NCI-H446 (cell line): ENCODE data around the gene PRICKLE1.
"Not testable (repeated sequence)": the region's sequence is repeated elsewhere in the genome, so short reads cannot be mapped to it uniquely, and the experiment has no call there.

Experiments
- DNase-seq, 2 experiments: peaks; one replicate each; lab custom pipeline; 2025; lab: John Stamatoyannopoulos, UW

Gene PRICKLE1

DNA sequence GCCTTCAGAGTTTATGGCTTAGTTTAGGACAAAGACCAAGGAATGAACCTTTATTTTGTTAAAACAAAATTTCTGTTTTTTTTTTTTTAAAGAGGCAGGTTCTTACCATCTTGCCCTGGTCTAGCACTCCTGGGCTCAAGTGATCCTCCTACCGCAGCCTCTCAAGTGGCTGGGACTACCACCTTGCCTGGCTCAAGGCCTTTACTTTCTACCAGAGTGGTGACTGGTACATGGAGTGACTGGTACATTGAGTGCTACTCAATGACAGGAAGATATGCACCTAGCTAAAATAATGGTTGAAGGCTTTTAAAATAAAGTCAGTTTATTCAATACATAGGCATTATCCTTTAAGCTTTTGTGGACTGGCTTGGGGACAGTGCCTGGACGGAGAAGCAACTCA is 32.6 kb downstream of the PRICKLE1 start:
- no peak for DNase-seq

DNA sequence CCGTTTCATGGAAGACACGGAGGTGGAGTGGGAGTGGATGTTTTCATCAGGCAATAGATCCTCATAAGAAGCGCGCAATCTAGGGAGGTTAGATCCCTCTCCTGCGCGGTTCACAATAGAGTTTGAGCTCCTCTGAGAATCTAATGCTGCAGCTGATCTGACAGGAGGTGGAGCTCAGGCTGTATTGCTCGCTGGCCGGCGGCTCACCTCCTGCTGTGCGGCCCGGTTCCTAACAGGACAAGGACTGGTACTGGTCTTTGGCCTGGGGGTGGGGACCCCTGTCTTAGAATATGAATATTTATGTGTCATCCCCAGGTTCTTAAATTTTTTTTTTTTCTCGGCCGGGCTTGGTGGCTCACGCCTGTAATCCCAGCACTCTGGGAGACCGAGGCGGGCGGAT is 36.7 kb downstream of the PRICKLE1 start:
- DNase-seq, result no peak

DNA sequence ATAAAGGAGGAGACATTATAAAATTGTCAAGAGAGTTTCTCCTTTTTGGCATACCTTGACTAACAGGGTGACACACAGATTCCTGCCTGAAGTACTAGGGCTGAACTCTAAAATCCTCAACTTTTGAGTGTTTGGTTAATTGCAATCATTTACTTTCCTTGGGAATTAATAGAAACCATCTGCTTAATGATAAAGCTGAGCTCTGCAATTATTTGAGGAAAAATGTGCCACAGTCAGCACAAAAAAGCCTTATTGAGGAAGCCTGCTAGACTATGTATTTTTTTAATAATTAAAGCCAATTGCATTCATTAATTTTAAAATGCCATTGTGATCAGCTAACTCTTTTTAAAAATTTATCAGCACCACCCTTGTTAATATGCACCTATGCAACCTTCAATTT is 38.7 kb downstream of the PRICKLE1 start:
- no peak for DNase-seq

DNA sequence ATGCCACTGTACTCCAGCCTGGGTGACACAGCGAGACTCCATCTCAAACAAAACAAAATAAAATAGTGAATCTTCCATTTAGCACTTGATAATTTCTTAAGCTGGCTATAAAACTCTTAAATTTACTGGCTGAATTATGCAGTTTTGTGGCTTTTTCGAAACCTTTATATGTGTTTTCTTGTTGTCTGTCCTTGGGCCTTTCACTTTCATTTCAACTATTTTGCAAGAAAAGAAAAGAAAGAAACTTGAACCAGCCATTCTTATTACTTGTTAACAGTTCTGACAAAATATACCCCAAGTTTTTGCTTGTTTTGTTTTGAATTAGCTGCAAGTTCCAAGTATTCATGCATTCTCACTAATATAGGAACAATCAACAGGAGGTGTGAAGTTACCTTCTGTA is 42.8 kb downstream of the PRICKLE1 start:
- no peak for DNase-seq

DNA sequence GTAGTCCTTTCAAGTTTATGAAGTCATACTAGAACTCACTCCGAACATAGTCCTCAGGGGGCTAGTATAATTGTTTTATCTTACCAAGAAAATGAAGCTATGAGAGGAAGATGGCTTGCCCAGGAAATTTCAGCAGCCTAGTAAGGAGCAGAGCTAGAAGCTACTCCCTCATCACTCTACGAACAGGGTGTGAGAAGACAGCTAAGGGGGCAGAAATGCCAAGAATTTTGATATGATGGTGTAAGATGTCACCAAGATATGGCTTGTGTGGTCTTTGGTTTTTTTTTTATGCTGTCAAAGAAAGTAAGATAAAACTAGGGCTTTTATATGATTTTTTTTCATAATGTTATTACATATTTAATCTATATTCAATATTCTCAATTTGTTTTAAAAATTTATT is 47.6 kb downstream of the PRICKLE1 start:
- DNase-seq, result no peak

DNA sequence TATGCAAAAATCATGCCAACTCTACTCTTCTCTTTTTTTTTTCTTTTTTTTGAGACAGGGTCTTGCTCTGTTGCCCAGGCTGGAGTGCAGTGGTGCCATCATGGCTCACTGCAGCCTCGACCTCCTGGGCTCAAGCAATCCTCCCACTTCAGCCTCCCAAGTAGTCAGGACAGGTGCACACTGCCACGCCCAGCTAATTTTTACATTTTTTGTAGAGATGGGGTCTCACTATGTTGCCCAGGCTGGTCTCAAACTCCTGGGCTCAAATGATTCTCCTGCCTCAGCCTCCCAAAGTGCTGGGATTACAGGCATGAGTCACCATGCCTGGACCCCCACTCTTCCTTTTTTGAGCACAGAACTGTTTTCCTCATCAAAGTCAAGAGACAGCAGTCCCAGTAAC is 48.2 kb downstream of the PRICKLE1 start:
- not testable (repeated sequence) for DNase-seq

DNA sequence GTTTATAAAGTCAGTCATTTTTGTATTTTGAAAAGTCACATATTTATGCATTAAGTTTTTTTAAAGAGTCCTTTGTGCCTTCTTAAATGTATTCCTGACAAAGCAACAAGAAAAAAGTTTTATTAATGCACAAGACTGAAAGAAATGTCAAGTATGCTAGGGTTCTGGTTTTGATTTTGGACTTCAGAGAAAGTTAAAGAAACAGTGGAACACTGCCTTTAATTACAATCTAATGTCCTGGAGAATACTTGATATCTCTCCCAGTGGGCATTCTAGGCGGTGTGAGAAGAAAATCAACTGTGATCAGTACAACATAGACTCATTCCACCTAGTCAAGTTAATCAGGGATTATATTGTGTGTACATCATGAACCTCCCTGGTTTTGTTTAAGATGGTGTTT is 49.9 kb downstream of the PRICKLE1 start:
- DNase-seq, result no peak

DNA sequence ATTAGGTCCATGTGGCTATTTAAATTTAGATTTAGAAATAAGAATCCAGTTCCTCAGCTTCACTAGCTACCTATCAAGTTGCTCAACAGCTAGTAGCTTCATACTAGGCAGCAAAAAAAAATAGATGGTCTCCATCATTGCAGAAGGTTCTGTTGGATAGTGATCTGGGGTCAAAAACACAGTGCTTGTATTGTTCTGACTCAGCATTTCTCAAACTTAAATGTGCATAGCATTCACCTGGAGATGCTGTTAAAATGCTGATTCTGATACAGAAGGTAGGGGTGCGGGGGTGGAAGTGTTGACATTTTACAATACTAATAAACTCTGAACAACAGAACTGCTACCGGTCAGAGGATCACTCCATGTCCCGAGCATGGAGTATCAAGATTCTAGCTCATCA is 51.3 kb downstream of the PRICKLE1 start:
- no peak for DNase-seq

DNA sequence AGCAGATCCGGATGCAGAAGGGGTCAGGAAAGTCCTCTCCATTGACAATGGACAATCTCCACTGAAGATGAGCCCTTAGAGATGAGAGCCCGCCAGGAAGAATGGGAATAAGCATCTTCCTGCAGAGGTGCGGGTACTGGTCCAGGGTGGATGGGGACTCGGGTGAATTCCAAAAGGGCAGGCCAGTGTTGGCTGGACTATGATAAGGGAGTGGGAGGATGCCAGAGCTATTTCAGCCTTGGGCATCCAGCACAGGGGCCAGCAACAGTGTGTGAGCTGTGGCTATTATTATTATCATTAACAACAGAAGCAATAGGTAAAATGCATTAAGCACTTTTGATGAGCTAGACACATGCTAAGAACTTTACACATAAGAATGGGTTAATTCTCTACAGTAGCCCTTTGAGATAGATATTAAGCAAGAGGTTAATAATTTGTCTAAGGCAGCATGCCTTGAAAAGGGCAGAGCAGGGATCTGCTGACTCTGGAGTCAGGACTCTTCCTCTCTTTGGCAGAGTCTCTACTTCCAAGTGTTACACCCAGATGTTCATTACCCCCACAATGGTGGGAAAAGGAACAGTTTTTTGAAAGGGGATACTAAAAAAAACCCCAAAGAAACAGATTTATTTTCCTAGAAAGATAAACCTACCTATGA is 55.2 kb downstream of the PRICKLE1 start:
- no peak for DNase-seq

DNA sequence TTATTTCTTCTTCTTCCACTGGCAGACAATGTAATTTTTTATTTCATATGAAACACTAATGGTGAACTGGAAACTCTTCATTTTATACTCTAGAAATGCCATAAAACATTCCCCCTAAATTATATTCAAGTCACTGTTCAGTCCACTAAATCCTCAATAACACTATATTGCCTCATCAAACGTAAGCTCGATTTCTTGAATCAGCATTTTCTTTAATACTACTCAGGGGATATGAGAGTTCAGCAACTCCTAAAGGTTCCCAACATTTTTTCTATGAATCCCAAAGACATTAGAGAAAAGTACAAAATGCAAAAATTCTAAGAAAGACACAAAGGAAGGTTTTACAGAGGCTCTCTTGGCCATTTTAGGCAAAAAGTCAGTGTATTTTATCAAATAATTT is 59.3 kb downstream of the PRICKLE1 start:
- no peak for DNase-seq

DNA sequence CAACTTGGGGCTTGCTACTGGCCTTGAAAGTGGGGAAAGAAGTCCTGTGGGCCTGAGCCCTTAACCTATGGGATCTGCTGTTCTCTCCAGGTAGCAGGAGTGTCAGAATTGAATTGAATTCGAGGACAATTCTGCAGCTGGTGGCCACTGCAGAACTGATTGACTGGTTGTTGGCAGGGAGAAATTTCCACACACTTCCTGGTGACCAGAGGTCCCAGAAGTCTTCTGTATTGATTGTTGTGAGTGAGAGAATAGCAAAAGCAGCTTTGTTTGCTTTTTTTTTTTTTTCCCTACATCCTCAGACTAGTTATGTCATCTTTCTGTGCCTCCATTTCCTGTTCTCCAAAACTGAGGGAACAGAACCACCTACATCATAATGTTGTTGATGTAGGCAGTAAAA is 64.1 kb downstream of the PRICKLE1 start:
- DNase-seq, result no peak

DNA sequence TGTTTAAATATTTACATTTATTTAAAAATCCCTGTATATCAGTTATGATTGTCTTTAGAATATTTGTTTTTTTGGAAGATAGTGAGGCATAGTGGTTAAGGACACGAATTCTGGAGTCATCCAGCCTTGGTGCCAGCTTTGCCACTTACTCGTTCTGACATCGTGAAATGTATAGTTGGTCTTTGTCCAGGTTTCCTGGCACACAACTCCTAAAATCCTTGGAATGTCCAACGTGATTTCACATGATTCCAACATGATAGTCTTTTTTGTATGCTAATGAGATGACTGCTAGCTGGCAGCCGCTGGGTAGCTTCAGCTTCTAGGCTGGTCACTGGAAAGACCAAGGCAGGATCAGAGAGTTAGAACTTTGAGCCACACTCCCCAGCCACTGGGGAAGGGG is 64.8 kb downstream of the PRICKLE1 start:
- no peak for DNase-seq

DNA sequence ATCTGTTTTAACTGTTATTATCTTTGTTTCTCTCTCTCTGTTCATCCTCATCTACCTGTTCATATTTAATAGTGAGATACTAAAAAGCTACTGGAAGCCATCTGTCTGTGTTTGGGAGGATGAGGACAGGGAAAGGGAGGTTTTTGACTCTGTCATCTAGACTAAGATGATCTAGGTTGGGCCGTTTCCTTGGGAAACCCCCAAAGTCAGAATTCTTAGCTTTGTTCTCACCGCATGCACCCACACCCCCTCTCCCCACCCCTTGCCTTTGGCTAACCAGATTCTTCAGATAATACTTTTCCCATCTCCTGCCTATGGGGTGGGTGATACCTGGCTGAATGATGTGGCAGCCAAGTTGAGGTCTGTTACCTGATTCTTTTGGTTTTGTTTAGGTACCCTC is 73.0 kb downstream of the PRICKLE1 start:
- no peak for DNase-seq

DNA sequence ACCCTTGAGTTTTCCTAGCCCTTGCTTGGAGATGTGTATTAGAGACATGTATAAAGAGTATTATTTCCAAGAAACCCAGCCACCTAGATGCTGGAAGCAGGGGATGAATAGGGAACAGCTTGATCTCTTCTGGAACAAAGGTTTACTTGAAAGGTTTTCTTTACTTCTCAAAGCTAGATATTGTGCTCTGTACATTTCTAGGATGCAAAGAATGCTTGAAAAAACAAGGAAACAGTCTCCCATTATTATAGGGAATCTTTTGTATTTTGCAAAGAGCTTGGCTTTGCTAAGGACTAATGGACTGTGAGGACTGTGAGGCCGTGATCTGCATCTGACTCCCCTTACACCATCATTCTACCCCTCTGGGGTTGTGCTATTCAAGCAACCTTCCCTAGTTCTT is 77.9 kb downstream of the PRICKLE1 start:
- no peak for DNase-seq

DNA sequence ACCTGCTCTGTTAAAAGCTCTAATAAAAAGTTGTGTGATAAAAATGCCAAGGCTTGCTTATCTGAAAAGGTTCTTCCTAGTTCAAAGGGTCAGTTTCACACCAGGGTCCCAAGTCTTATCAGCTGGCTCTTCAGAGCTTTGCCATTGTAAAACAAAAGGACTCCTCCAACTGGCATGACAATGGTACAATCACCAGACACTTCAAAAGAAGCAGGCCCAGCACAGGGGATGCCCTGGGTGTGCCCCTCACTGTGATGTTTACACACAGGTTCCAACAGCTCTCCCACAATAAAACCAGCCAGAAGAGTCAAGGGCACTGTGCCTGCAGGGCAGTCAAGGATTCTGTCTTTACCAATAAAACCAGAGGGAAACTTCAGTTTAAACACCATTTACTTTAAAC is 78.7 kb downstream of the PRICKLE1 start:
- no peak for DNase-seq

DNA sequence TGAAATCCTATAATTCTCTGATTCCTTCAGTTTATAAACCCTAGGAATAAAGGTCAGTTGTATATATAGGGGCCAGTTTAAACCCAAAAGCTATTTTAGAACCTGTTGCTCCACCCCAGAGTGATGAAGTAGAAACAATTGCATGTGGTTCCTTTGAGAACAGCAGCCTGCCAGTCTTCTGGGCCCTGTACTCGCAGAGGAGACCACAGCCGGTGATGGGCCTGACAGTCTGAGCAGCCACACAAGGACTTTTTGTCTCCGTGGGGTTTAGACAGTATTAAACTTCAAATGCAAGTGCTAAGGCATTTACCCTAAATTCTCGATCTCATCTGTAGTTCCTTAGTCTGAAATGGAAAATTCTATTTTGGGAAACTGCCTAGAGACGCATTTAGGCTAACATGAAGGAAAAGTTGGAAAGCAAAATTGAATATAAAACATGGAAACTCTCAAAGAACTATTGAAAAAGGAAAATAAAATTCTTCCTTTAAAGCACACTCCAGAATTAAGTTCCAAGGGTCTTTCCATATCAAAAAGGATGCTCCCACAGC is 80.6 kb downstream of the PRICKLE1 start:
- no peak for DNase-seq

DNA sequence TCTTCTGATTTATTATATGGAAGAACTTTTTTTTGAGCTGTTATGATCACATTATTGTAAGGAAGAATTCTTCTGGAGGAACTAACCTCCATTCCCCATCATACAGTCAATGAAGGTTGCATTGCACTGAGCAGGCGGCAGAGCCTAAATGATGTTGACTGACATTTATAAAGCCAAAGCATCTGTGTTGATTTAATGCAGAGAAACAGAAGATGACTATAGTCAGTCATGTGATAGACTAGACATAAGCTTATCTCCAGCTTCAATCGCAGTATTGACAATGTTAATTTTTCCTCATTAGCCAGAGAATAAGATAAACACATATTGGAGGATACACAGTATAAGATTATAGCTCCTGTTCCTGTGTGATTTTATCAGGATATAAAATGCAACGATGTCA is 82.0 kb downstream of the PRICKLE1 start:
- DNase-seq, result no peak

DNA sequence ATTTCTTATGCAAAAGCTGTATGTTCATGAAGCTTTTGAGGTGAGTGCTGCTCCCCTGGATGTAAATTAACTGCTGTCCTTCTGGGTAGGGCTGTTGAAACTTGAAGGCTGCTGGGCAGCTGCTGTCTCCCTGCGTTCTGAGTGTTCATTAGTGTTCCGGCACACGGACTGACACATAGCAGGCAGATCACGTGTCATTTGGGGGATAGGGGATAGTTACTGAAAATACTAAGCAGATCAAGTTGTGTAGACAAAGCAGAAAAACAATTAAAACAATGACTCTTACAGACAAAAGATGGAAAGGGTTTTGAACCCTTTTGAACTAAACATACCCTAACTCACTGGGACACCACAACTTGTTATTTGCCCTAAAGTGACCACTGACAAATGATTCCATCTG is 82.5 kb downstream of the PRICKLE1 start:
- no peak for DNase-seq

DNA sequence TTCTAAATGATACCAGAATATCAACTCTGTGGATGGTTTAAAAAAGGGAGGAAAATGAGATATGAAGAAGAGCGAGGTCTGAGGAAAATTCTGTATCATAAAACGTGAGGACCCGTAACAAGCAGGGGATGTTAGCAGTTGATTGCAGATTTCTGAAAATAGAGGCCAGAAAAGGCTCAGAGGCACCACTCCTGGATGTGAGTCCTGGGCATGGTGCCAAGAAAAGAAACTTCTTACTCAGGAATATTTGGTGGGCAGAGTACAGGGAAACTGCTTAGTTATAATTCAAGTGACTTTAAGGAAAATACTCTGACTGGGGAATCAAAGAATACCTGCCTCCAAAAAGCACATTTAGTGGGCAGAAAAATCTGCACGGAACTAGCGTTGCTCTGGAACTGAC is 85.5 kb downstream of the PRICKLE1 start:
- DNase-seq, result peak in 1 of 2 experiments; percentile 3

DNA sequence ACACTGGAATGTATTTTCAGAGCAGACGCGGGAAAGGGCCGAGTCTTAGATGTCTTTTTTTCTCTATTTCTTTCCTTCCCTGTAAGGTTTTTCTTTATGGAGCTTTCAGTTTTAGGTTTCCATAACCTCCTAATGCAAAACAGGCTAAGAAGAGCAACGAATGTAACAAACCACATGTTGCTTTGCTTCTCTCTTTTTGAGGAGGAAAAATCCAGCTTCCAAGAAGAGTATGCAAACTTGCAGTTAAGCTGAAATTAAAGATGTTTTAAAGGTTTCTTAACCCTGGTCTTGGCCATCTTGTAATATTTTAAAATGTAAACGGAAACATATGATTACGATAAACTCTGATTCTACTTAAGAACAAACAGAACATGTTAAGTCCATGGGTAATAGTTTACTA is 86.9 kb downstream of the PRICKLE1 start:
- no peak for DNase-seq

DNA sequence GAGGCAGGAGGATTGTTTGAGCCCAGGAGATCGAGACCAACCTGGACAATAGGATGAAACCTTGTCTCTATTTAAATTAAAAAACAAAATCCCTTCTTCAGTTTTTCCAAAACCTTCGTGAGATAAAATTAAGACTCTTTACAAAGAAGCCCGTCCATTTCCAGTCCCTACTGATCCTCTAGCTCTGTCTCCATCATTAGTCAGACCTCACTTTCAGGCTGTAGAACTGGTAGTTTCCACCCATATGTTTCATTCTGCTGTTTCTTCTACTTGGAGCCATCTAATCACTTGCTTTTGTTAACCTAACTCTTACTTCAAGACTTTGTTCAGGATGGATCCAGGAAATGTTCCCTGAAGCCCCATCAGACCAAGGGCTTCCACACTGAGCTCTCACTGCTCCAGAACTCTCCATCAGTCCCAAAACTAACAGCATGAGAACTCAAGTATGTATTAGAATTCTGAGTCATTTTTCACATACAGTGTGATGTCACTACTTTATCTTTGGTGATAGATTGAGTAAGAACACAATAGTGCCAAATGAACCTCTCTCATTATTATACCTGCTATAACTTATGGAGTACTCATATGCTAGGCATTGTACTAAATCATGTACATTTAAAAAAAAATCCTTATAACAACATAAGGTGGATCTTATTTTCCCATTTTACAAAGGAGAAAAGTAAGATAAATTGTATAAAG is 90.8 kb downstream of the PRICKLE1 start:
- no peak for DNase-seq

DNA sequence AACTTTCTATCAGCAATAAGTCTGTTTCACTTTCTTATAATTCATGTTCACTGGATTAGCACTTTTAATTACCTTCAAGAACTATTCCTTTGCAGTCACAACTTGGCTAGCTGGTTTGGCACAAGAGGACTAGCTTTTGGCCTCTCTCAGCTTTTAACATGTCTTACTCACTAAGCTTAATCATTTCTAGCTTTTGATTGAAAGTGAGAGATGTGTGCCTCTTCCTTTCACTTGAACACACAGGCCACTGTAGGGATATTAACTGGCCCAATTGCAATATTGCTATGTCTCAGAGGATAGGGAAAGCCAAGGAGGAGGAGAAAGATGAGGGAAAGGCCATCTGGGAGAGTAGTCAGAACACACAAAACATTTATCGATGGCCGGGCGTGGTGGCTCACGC is 92.7 kb downstream of the PRICKLE1 start:
- DNase-seq, result no peak

DNA sequence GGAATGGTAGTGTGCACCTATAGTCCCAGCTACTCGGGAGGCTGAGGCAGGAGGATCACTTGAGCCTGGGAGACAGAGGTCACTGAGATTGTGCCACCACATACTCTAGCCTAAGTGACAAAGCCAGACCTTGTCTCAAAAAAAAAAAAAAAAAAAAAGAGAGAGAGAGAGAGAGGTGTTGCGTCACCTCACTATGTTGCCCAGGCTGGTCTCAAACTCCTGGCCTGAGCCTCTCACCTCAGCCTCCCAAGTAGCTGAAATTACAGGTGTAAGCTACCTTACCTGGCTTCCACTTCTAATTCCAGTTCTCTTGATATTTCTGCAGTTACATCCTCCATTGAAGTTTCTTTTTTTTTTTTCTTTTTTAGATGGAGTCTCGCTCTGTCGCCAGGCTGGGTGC is 94.3 kb downstream of the PRICKLE1 start:
- no peak for DNase-seq

DNA sequence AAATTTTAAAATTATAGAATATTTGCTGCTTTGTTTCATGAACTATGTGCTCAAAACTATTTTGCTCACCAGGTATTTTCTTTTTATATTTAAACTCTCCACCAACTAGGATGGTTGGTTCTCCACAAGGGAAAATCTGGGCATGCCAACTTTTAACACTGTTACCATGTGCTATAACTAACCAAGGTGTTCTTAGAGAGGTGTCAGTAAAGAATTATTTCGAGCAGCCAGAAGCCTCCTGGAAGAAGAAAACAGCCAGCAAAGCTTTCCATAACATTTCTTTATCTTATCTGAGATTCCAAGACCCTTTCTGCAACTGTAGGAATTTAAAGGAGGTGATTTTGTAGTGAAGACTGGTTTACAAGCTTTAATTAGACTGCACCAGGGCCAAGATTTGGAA is 97.3 kb downstream of the PRICKLE1 start:
- DNase-seq, result no peak
